Upper lobe of left lung (tissue), 6 donors: ENCODE measurements around the gene MEIS1. TPM values are rescaled to one million over a fixed set of nuclear protein-coding genes. Genes with fewer than 3 reads are reported as not detected.
A peak's percentile ranks its signal among the peaks of the same experiment; 100 is the strongest.

Experiments used
- ATAC-seq, 2 donors: fragments of 200-7000 bp; cut with Tn5 transposase; one replicate each; pipeline ENCODE4 v1.9.1; 2022; ENCODE audit warnings: mild to moderate bottlenecking in 2 of 2, moderate library complexity in 2 of 2; ENCODE audit not compliant: low FRiP score in 2 of 2
- DNase-seq, 2 donors: peaks; one replicate each; pipeline ENCODE4 v3.0.0-alpha.2; 2019 to 2020
- H3K27ac ChIP-seq, 4 donors: fragments of 200-600 bp; sonication (generic); one replicate each; pipeline ENCODE4 v1.5.1; 2016 to 2019
- H3K27me3 ChIP-seq, 4 donors: fragments of 200-600 bp; sonication (generic); one replicate each; pipeline ENCODE4 v1.5.1; 2017 to 2019
- H3K36me3 ChIP-seq, 4 donors: fragments of 200-600 bp; sonication (generic); one replicate each; pipeline ENCODE4 v1.5.1; 2016 to 2019
- H3K4me1 ChIP-seq, 4 donors: fragments of 200-600 bp; sonication (generic); one replicate each; pipeline ENCODE4 v1.5.1; 2018 to 2019
- H3K4me3 ChIP-seq, 4 donors: fragments of 200-600 bp; sonication (generic); one replicate each; pipeline ENCODE4 v1.5.1; 2017 to 2019; ENCODE audit warnings: mild to moderate bottlenecking in 2 of 4, moderate library complexity in 1 of 4
- H3K9me3 ChIP-seq, 4 donors: fragments of 200-600 bp; sonication (generic); one replicate each; pipeline ENCODE4 v1.5.1; 2018 to 2019
- EP300 ChIP-seq, 4 donors: sonication (generic); formaldehyde crosslinking; IDR thresholded peaks; one replicate each; pipeline ENCODE4 v1.5.1; 2017; ENCODE audit warnings: antibody characterized with exemption in 4 of 4, control low read depth in 2 of 4
- POLR2A ChIP-seq, 4 donors: fragments of 450-650 bp; IDR thresholded peaks; one replicate each; pipeline ENCODE4 v1.5.1; 2016 to 2017; ENCODE audit warnings: antibody characterized with exemption in 4 of 4, mild to moderate bottlenecking in 2 of 4
- POLR2AphosphoS5 ChIP-seq, 2 donors: sonication (generic); formaldehyde crosslinking; IDR thresholded peaks; one replicate each; pipeline ENCODE4 v1.5.1; 2017; ENCODE audit warnings: antibody characterized with exemption in 2 of 2
- WGBS, 2 donors: methylation state at CpG; one replicate each; pipeline ENCODE4 v1.1.5; 2017 to 2018; 5-methylcytosine and 5-hydroxymethylcytosine counted together
- total RNA-seq, 6 donors: library from RNA; depleted of rRNA in 4 of 6; stranded (reverse); fragments of >200 nt in 4 of 6; gene quantifications; one replicate each; pipeline versions ENCODE4 v1.1.0 to v1.2.1, GENCODE V29; 2016 to 2021
- TF ChIP-seq, protein P1 (sequence below), 6 experiments: fragments of 450-650 bp in 4 of 6; fragments of 200-600 bp in 2 of 6; sonication (generic) in 2 of 6; IDR thresholded peaks; one replicate each; pipeline ENCODE4 v1.5.1; 2016 to 2019; ENCODE audit warnings: antibody characterized with exemption in 6 of 6
- donor health status: DM: no; HTN: no; CAD: no; lungs with moderate emphysema.
- donor health status: DM: no; HTN: yes; CAD: no; lungs with severe emphysema.

Gene MEIS1
- total RNA-seq, 6 donors from 2014 or later: 23.1 to 43.9 (median 30.0) TPM

DNA sequence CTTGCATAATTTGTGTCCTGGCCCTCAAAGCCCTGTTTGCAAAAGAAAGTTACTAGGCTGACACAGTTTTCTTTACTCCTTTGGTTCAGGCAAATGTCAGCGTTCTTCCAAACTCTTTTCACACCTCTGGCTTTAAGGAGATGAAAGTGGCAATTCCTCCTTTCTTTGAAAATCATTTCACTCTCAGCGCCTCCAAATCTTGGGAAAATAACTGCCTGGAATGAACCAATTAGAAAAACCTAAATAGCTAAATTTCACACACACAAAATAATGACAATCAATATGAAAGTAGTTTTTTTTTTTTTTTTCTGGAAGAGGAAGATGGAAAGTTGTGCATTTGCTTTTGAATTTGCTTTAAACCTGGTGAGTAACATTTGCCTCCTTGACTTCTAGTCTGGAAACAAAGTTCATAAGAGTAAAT, 1.7 kb downstream of the MEIS1 start:
- 17 to 19% methylated on average over 2 of the region's 2 CpGs for WGBS, 2 donors
- no peaks in the 10 kb centered on the region for H3K9me3 ChIP-seq
- no peak for DNase-seq
- peaks cover 0 to 17% (median 7%) of the 10 kb centered on the region in 4 donors for H3K27me3 ChIP-seq
- H3K4me3 ChIP-seq: peak overlapping the region; percentile 51 to 61 (median 59)
- H3K4me1 ChIP-seq: peaks cover 11 to 36% (median 15%) of the 10 kb centered on the region in 4 donors
- H3K27ac ChIP-seq: peak overlapping the region; percentile 74 to 97 (median 94)
- no peak for TF ChIP-seq EP300 (IDR thresholded peaks at IDR 0.05)
- no peak for ATAC-seq
- peaks cover 0 to 24% (median 5%) of the 10 kb centered on the region in 4 donors for H3K36me3 ChIP-seq

DNA sequence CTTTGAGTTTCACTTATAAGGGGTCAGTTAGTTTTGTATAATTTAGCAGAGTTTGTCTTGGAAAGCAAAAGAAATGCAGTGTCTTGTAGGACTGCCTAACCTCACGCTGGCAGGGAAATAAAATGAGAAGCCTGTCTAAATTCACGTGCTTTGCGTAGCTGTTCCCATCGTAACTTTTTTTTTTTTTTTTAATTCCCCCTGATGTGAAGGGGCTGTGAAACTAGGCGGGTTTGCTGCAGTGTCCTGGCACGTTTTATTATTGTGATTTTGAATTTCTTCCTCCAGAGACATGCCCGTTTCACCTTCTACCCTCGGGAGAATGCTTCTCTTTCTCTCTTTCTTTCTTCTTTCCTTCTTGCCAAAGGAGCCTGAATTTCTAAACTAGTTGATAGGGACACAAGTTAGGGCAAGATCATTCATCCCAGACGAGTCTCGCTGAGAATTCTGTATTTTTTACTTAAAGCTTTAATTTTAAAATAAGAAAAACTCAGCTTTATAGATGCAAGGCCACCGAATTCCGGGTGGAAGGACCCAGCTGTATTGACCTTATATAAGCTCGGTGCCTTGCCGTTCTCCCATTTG, 2.3 kb downstream of the MEIS1 start:
- peak overlapping the region; percentile 74 to 97 (median 94) for H3K27ac ChIP-seq
- peak overlapping the region; percentile 51 to 61 (median 59) for H3K4me3 ChIP-seq
- peaks cover 0 to 24% (median 5%) of the 10 kb centered on the region in 4 donors for H3K36me3 ChIP-seq
- ATAC-seq (no peak), DNase-seq (no peak)
- H3K9me3 ChIP-seq: no peaks in the 10 kb centered on the region
- TF ChIP-seq POLR2A (IDR thresholded peaks at IDR 0.05) (no peak), POLR2AphosphoS5 (IDR thresholded peaks at IDR 0.05) (no peak), EP300 (IDR thresholded peaks at IDR 0.05) (no peak)
- TF ChIP-seq, protein P1, sequence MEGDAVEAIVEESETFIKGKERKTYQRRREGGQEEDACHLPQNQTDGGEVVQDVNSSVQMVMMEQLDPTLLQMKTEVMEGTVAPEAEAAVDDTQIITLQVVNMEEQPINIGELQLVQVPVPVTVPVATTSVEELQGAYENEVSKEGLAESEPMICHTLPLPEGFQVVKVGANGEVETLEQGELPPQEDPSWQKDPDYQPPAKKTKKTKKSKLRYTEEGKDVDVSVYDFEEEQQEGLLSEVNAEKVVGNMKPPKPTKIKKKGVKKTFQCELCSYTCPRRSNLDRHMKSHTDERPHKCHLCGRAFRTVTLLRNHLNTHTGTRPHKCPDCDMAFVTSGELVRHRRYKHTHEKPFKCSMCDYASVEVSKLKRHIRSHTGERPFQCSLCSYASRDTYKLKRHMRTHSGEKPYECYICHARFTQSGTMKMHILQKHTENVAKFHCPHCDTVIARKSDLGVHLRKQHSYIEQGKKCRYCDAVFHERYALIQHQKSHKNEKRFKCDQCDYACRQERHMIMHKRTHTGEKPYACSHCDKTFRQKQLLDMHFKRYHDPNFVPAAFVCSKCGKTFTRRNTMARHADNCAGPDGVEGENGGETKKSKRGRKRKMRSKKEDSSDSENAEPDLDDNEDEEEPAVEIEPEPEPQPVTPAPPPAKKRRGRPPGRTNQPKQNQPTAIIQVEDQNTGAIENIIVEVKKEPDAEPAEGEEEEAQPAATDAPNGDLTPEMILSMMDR (IDR thresholded peaks at IDR 0.05): no peak
- whole genome bisulfite sequencing, 2 donors: 7 to 15% methylated on average over 14 of the region's 14 CpGs
- peaks cover 0 to 13% (median 6%) of the 10 kb centered on the region in 4 donors for H3K27me3 ChIP-seq
- peaks cover 10 to 34% (median 14%) of the 10 kb centered on the region in 4 donors for H3K4me1 ChIP-seq

DNA sequence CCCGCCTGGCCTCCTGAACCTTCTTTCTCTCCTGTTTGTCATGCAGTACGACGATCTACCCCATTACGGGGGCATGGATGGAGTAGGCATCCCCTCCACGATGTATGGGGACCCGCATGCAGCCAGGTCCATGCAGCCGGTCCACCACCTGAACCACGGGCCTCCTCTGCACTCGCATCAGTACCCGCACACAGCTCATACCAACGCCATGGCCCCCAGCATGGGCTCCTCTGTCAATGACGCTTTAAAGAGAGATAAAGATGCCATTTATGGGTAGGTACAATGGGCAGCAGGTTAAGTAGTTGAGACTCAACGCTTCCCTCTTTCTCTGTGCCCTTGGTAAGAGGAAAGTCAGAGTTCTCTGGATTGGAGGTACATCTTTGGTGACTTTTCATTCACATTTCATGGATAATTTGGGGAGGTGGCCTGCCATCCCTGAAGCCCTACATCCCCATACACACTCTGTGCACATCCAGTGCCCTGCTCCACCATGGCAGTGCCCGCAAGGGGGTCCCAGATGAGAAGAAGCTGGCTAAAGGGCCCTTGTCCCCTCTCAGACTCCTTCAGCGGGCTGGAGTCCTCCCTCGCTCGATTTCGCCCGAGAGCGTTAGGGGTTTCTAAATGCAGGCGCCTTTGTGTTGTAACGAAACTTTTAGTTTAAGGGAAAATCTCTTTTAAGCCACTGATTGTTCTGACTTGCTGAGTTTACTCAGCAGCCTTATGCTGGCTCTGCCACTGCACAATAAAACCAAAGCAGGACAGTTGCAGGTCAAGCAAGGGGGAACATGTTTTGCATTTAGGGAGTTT, 3.0 kb downstream of the MEIS1 start:
- Histone ChIP-seq H3K9me3 (no peaks in the 10 kb centered on the region), H3K27me3 (peaks cover 0 to 11% (median 5%) of the 10 kb centered on the region in 4 donors), H3K36me3 (peaks cover 0 to 25% (median 5%) of the 10 kb centered on the region in 4 donors), H3K27ac (peak overlapping the region; percentile 74 to 97 (median 94)), H3K4me3 (peak overlapping the region; percentile 51 to 61 (median 59)), H3K4me1 (peaks cover 10 to 27% (median 14%) of the 10 kb centered on the region in 4 donors)
- ATAC-seq (no peak), DNase-seq (no peak)
- TF ChIP-seq POLR2AphosphoS5 (IDR thresholded peaks at IDR 0.05) (no peak), POLR2A (IDR thresholded peaks at IDR 0.05) (no peak), EP300 (IDR thresholded peaks at IDR 0.05) (no peak)
- TF ChIP-seq, protein P1 (IDR thresholded peaks at IDR 0.05): no peak
- 6 to 9% methylated on average over 18 to 22 of the region's 22 CpGs for WGBS, 2 donors

DNA sequence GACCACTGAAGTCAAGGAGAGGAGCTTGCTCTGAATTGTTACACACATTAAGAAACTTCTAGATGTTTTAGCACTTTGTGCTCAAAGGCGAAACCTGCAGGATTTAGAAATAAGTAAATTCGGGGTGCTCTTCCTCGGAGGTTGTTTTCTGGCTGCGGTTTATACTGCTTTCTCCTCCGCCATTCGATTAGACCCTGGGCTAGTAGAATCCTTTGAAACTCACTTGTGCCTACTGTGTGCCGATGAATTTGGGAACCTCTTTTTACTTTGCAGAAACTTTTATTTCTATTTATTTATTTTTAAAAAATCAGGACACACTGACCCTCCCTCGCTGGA, 3.5 kb downstream of the MEIS1 start:
- no peak for ATAC-seq
- Histone ChIP-seq H3K27ac (peak overlapping the region; percentile 74 to 97 (median 94)), H3K9me3 (no peaks in the 10 kb centered on the region), H3K27me3 (peaks cover 0 to 10% (median 4%) of the 10 kb centered on the region in 4 donors), H3K36me3 (peaks cover 0 to 29% (median 5%) of the 10 kb centered on the region in 4 donors), H3K4me3 (peak overlapping the region; percentile 20 to 61 (median 59)), H3K4me1 (peaks cover 9 to 21% (median 11%) of the 10 kb centered on the region in 4 donors)
- TF ChIP-seq POLR2A (IDR thresholded peaks at IDR 0.05): no peak
- TF ChIP-seq POLR2AphosphoS5 (IDR thresholded peaks at IDR 0.05): no peak
- TF ChIP-seq EP300 (IDR thresholded peaks at IDR 0.05): no peak
- no peak for DNase-seq
- WGBS, 2 donors: 14 to 23% methylated on average over 8 of the region's 8 CpGs

DNA sequence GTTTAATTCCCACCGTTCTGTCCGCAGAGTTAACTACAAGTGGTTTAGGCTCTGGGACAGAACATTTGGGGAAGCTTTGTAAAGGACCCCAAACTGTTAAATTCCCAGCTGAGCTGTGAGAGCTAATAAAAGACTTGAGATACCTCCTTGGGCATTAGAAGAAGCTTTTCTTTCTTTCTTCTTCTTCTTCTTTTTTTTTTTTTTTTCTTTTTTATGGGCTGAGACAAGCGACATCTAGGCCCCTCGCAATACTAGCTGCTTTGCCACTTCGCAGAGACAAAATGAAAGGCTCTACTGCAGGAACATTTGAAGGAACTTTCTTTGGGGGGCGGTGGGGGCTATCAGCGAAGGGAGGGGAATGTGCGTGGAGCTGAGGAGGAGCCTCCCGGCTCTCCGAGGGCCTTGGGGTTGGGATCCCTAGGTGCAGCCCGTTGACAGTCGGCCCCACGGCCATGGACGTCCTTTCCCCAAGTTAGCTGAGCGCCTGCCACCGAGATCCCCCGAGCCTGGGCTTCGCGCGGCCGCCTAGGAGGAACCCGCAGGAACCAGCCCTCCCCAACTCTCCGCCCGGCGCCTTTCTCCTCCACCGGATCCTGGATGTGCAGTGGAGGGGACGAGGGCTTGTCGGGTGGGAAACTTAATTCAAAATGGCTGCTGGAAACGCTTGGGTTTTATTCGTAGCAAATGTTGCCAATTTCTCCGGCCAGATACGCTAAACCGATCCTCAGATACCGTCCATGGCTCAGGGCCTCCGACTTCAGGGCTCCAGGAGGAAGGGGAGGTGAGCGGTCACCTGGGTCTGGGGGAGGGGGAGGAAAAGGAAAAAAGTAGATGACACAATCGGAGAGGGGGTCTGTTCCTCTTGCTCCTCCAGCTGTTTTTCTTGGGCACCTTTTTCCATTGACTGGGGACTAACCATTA, 4.2 kb downstream of the MEIS1 start:
- 13 to 17% methylated on average over 25 to 37 of the region's 37 CpGs for WGBS, 2 donors
- ATAC-seq: no peak
- Histone ChIP-seq H3K36me3 (peaks cover 0 to 29% (median 5%) of the 10 kb centered on the region in 4 donors), H3K4me3 (peak overlapping the region; percentile 44 to 61 (median 59)), H3K27ac (peak overlapping the region; percentile 74 to 97 (median 94)), H3K9me3 (no peaks in the 10 kb centered on the region), H3K4me1 (peaks cover 2 to 14% (median 5%) of the 10 kb centered on the region in 4 donors), H3K27me3 (peaks cover 0 to 8% (median 2%) of the 10 kb centered on the region in 4 donors)
- peak in 1 of 2 donors; percentile 77 for DNase-seq
- TF ChIP-seq POLR2A (IDR thresholded peaks at IDR 0.05) (no peak), EP300 (IDR thresholded peaks at IDR 0.05) (no peak), POLR2AphosphoS5 (IDR thresholded peaks at IDR 0.05) (no peak)
